Left ventricle myocardium superior (tissue), 1 donor: ENCODE measurements around the gene KRTAP21-2. TPM values are rescaled to one million over a fixed set of nuclear protein-coding genes. Genes with fewer than 3 reads are reported as not detected.

Experiments used
- total RNA-seq: library from RNA; stranded (reverse); fragmentation: NEBNext Ultra II Directional; extraction: Animal tissue kit (Norgen Biotek cat#: 25700); gene quantifications from one replicate; pipeline ENCODE4 v1.2.1, GENCODE V29; 2021
- donor health status: DM: no; HTN: yes; CAD: no; lungs with severe emphysema.

Gene KRTAP21-2
- total RNA-seq, 1 donor from 2014 or later: not detected

Other genes with a start within 250 kb of the KRTAP21-2 start
- not detected for gene KRTAP19-5, start 245.1 kb downstream of the KRTAP21-2 start, total RNA-seq
- not detected for gene KRTAP19-6, start 205.4 kb downstream of the KRTAP21-2 start, total RNA-seq
- not detected for gene KRTAP19-7, start 185.9 kb downstream of the KRTAP21-2 start, total RNA-seq
- gene KRTAP22-2, start 156.9 kb downstream of the KRTAP21-2 start, total RNA-seq: not detected
- not detected for gene KRTAP6-3, start 154.8 kb downstream of the KRTAP21-2 start, total RNA-seq
- not detected for gene KRTAP6-2, start 148.4 kb downstream of the KRTAP21-2 start, total RNA-seq
- not detected for gene KRTAP22-1, start 146.2 kb downstream of the KRTAP21-2 start, total RNA-seq
- gene KRTAP6-1, start 133.3 kb downstream of the KRTAP21-2 start, total RNA-seq: not detected
- not detected for gene KRTAP20-1, start 130.8 kb downstream of the KRTAP21-2 start, total RNA-seq
- gene KRTAP20-4, start 126.6 kb downstream of the KRTAP21-2 start, total RNA-seq: not detected
- not detected for gene KRTAP20-2, start 112.1 kb downstream of the KRTAP21-2 start, total RNA-seq
- not detected for gene KRTAP20-3, start 104.4 kb downstream of the KRTAP21-2 start, total RNA-seq
- not detected for gene KRTAP21-3, start 28.5 kb downstream of the KRTAP21-2 start, total RNA-seq
- not detected for gene KRTAP21-1, start 8.2 kb upstream of the KRTAP21-2 start, total RNA-seq
- gene KRTAP8-1, start 66.0 kb upstream of the KRTAP21-2 start, total RNA-seq: not detected
- not detected for gene KRTAP7-1, start 82.5 kb upstream of the KRTAP21-2 start, total RNA-seq
- gene KRTAP11-1, start 134.3 kb upstream of the KRTAP21-2 start, total RNA-seq: not detected